Medulla oblongata (tissue), 1 donor: Measurements from ENCODE around the gene ZC2HC1C.
"Not testable (repeated sequence)": the region's sequence is repeated elsewhere in the genome, so short reads cannot be mapped to it uniquely, and the experiment has no call there.

ENCODE experiments used
- DNase-seq: peaks from one replicate; pipeline ENCODE4 v3.0.0-alpha.2; 2015; ENCODE audit errors: extremely low spot score

The ZC2HC1C gene

GRCh38 chr14:75054421-75054820 lies 15.0 kb upstream of the ZC2HC1C start:
- no peak for DNase-seq

GRCh38 chr14:75059642-75060041 lies 9.8 kb upstream of the ZC2HC1C start:
- no peak for DNase-seq

- no peak for DNase-seq
These were observed 9.0 kb upstream of the ZC2HC1C start for GRCh38 chr14:75060420-75060819.

GRCh38 chr14:75063013-75063412 lies 6.4 kb upstream of the ZC2HC1C start:
- no peak for DNase-seq

GRCh38 chr14:75063491-75064204 lies 5.8 kb upstream of the ZC2HC1C start, which contains the start of gene ACYP1:
Gene ACYP1 (minus strand): TSS chr14:75064024. CDS start chr14:75063553, 471 bp downstream.
- peak; percentile 94 for DNase-seq

GRCh38 chr14:75064205-75064567 lies 5.3 kb upstream of the ZC2HC1C start:
- DNase-seq = no peak

- DNase-seq = no peak
These were observed 2.8 kb upstream of the ZC2HC1C start for GRCh38 chr14:75066691-75067090.

GRCh38 chr14:75067212-75067611 lies 2.2 kb upstream of the ZC2HC1C start:
- no peak for DNase-seq

- DNase-seq = not testable (repeated sequence)
These were observed 1.7 kb upstream of the ZC2HC1C start for GRCh38 chr14:75067765-75068164.

- DNase-seq = peak; percentile 35
These were observed 934 bp upstream of the ZC2HC1C start for GRCh38 chr14:75068294-75069120.

GRCh38 chr14:75069811-75070145 lies 337 bp downstream of the ZC2HC1C start:
- DNase-seq = no peak

- DNase-seq = no peak
These were observed 942 bp downstream of the ZC2HC1C start for GRCh38 chr14:75070383-75070782.

- no peak for DNase-seq
These were observed 8.4 kb downstream of the ZC2HC1C start for GRCh38 chr14:75077794-75078193.

GRCh38 chr14:75079521-75079920 lies 10.1 kb downstream of the ZC2HC1C start:
- no peak for DNase-seq

- DNase-seq = no peak
These were observed 12.3 kb downstream of the ZC2HC1C start for GRCh38 chr14:75081660-75082229.

GRCh38 chr14:75083271-75083670 lies 13.8 kb downstream of the ZC2HC1C start:
- no peak for DNase-seq

- DNase-seq = no peak
These were observed 15.1 kb downstream of the ZC2HC1C start for GRCh38 chr14:75084513-75084912.

- DNase-seq = no peak
These were observed 18.7 kb downstream of the ZC2HC1C start for GRCh38 chr14:75088153-75088552.

GRCh38 chr14:75088566-75089373 lies 19.3 kb downstream of the ZC2HC1C start:
- peak; percentile 80 for DNase-seq

GRCh38 chr14:75090353-75090752 lies 20.9 kb downstream of the ZC2HC1C start:
- no peak for DNase-seq

GRCh38 chr14:75091251-75091650 lies 21.8 kb downstream of the ZC2HC1C start:
- no peak for DNase-seq

GRCh38 chr14:75092698-75093097 lies 23.3 kb downstream of the ZC2HC1C start:
- no peak for DNase-seq
